GM23248 (cell line): Measurements from ENCODE around the gene SNUPN. TPM values are rescaled to one million over a fixed set of nuclear protein-coding genes. Genes with fewer than 3 reads are reported as not detected.

ENCODE experiments used
- DNase-seq: peaks from one replicate; pipeline ENCODE4 v3.0.0-alpha.2; 2015
- H2AFZ ChIP-seq: fragments of 200-600 bp; sonication (generic); 2 replicates; pipeline ENCODE4 v1.6.1; 2016; ENCODE audit warnings: antibody characterized with exemption
- H3F3A ChIP-seq: fragments of 200-600 bp; sonication (generic); 2 replicates; pipeline ENCODE4 v1.6.1; 2016; ENCODE audit warnings: mild to moderate bottlenecking, antibody characterized with exemption, mixed run types; ENCODE audit not compliant: insufficient read depth
- H3K27ac ChIP-seq: fragments of 200-600 bp; sonication (generic); 2 replicates; pipeline ENCODE4 v1.5.1; 2016; ENCODE audit warnings: mild to moderate bottlenecking
- H3K27me3 ChIP-seq: fragments of 200-600 bp; sonication (generic); replicated peaks from 2 replicates; pipeline ENCODE4 v1.6.1; 2016; ENCODE audit warnings: mild to moderate bottlenecking; ENCODE audit not compliant: insufficient read depth
- H3K36me3 ChIP-seq: fragments of 200-600 bp; sonication (generic); 2 replicates; pipeline ENCODE4 v1.6.1; 2016; ENCODE audit warnings: low read depth, mild to moderate bottlenecking
- H3K4me1 ChIP-seq: fragments of 200-600 bp; sonication (generic); 2 replicates; pipeline ENCODE4 v1.6.1; 2016; ENCODE audit warnings: mild to moderate bottlenecking; ENCODE audit not compliant: insufficient read depth
- H3K4me2 ChIP-seq: fragments of 200-600 bp; sonication (generic); one replicate; pipeline ENCODE4 v1.6.1; 2016; ENCODE audit warnings: mild to moderate bottlenecking; ENCODE audit not compliant: unreplicated experiment
- H3K4me3 ChIP-seq: fragments of 200-600 bp; sonication (generic); 2 replicates; pipeline ENCODE4 v1.5.1; 2016; ENCODE audit warnings: mild to moderate bottlenecking
- H3K79me2 ChIP-seq: fragments of 200-600 bp; sonication (generic); 2 replicates; pipeline ENCODE4 v1.6.1; 2016; ENCODE audit warnings: mild to moderate bottlenecking; ENCODE audit not compliant: insufficient read depth
- H3K9ac ChIP-seq: fragments of 200-600 bp; sonication (generic); 2 replicates; pipeline ENCODE4 v1.6.1; 2016; ENCODE audit warnings: mild to moderate bottlenecking
- H3K9me2 ChIP-seq: fragments of 200-600 bp; sonication (generic); 2 replicates; pipeline ENCODE4 v1.6.1; 2016; ENCODE audit warnings: mixed run types, mild to moderate bottlenecking, moderate library complexity; ENCODE audit not compliant: insufficient read depth
- H3K9me3 ChIP-seq: fragments of 200-600 bp; sonication (generic); one replicate; pipeline ENCODE4 v1.6.1; 2017; ENCODE audit warnings: low read depth
- H4K20me1 ChIP-seq: fragments of 200-600 bp; sonication (generic); 2 replicates; pipeline ENCODE4 v1.6.0; 2016; ENCODE audit not compliant: insufficient read depth
- EZH2 ChIP-seq: fragments of 200-600 bp; sonication (generic); IDR thresholded peaks from 2 replicates; pipeline ENCODE4 v1.6.1; 2018; ENCODE audit warnings: antibody characterized with exemption, mild to moderate bottlenecking; ENCODE audit not compliant: insufficient read depth, poor library complexity, severe bottlenecking
- EZH2phosphoT487 ChIP-seq: fragments of 200-600 bp; sonication (generic); IDR thresholded peaks from 2 replicates; pipeline ENCODE4 v1.6.1; 2018; ENCODE audit warnings: antibody characterized with exemption, moderate library complexity, mild to moderate bottlenecking, low read depth; ENCODE audit not compliant: insufficient read depth
- WGBS, 2 experiments: methylation state at CpG; one replicate each; pipeline ENCODE4 v1.1.6; 2015 to 2017; ENCODE audit warnings: low lambda C conversion rate in 2 of 2, low coverage in 1 of 2; ENCODE audit errors: missing lambda C conversion rate in 2 of 2; 5-methylcytosine and 5-hydroxymethylcytosine counted together
- in situ Hi-C: fragments of 300-500 bp; cut with MboI; formaldehyde crosslinking; loops from 2 replicates; pipeline ENCODE4 v1.15.0; 2020
- polyA plus RNA-seq: library from polyadenylated mRNA; unstranded; fragments of >200 nt; fragmentation: Nextera tagmentation; extraction: Ambion mirVana; gene quantifications from 2 replicates; pipeline ENCODE4 v1.2.1, GENCODE V29; 2016
- total RNA-seq: library from RNA; depleted of rRNA; stranded (reverse); fragments of >200 nt; shearing (Covaris generic); gene quantifications from 2 replicates; pipeline ENCODE4 v1.2.3, GENCODE V29; 2014

The SNUPN gene
- total and polyA plus RNA-seq, 2 experiments from 2014 or later, result 33.5 to 38.0 TPM

- Histone ChIP-seq H3K9me2 (no peaks in the 10 kb centered on the region), H3K27ac (peak overlapping the region; percentile 32), H3F3A (peaks cover 10% of the 10 kb centered on the region; the same call in 1 of the 2 replicates), H3K9me3 (no peaks in the 10 kb centered on the region), H4K20me1 (no peaks in the 10 kb centered on the region; the same call in 1 of the 2 replicates), H3K79me2 (peaks cover 89% of the 10 kb centered on the region), H3K36me3 (no peaks in the 10 kb centered on the region), H3K4me3 (peak overlapping the region; percentile 85), H3K9ac (peak overlapping the region; percentile 96), H3K27me3 (no peaks in the 10 kb centered on the region), H3K4me1 (peaks cover 50% of the 10 kb centered on the region), H2AFZ (no peak overlapping the region), H3K4me2 (peak overlapping the region; percentile 89)
- TF ChIP-seq EZH2 (no peak), EZH2phosphoT487 (no peak)
- 76 to 81% methylated on average over 2 of the region's 2 CpGs for WGBS, 2 experiments
- DNase-seq, result no peak
- in situ Hi-C loops, result no loop called here
Measured at GRCh38 chr15:75651810-75652543, 26.5 kb upstream of the SNUPN start.

- H3K4me1 ChIP-seq, result peaks cover 56% of the 10 kb centered on the region
- H3K9me2 ChIP-seq, result no peaks in the 10 kb centered on the region
- 2 to 7% methylated on average over 9 of the region's 9 CpGs for WGBS, 2 experiments
- H3K36me3 ChIP-seq, result no peaks in the 10 kb centered on the region
- H3K79me2 ChIP-seq, result peaks cover 89% of the 10 kb centered on the region
- peak; percentile 57 for DNase-seq
- peak overlapping the region; percentile 89 for H3K4me2 ChIP-seq
- H3F3A ChIP-seq, result peaks cover 13% of the 10 kb centered on the region; the same call in 1 of the 2 replicates
- peak overlapping the region; percentile 85 for H3K4me3 ChIP-seq
- no peaks in the 10 kb centered on the region; the same call in 1 of the 2 replicates for H4K20me1 ChIP-seq
- no peaks in the 10 kb centered on the region for H3K9me3 ChIP-seq
- in situ Hi-C loops, result no loop called here
- peak overlapping the region; percentile 32 for H3K27ac ChIP-seq
- no peak for TF ChIP-seq EZH2phosphoT487
- TF ChIP-seq EZH2, result no peak
- H3K9ac ChIP-seq, result peak overlapping the region; percentile 96
- H3K27me3 ChIP-seq, result no peaks in the 10 kb centered on the region
- no peak overlapping the region for H2AFZ ChIP-seq
Measured at GRCh38 chr15:75650908-75651809, 25.6 kb upstream of the SNUPN start.

- no peaks in the 10 kb centered on the region for H3K9me2 ChIP-seq
- peak overlapping the region; percentile 96 for H3K9ac ChIP-seq
- peak overlapping the region; percentile 89 for H3K4me2 ChIP-seq
- 63 to 69% methylated on average over 18 of the region's 18 CpGs for WGBS, 2 experiments
- no peak overlapping the region for H2AFZ ChIP-seq
- peak overlapping the region; percentile 85 for H3K4me3 ChIP-seq
- no peaks in the 10 kb centered on the region for H3K27me3 ChIP-seq
- no peak for DNase-seq
- H4K20me1 ChIP-seq, result no peaks in the 10 kb centered on the region; the same call in 1 of the 2 replicates
- no peak for TF ChIP-seq EZH2
- peaks cover 87% of the 10 kb centered on the region for H3K79me2 ChIP-seq
- H3K36me3 ChIP-seq, result no peaks in the 10 kb centered on the region
- H3F3A ChIP-seq, result peaks cover 16% of the 10 kb centered on the region; the same call in 1 of the 2 replicates
- 0 out of 2 replicates have a peak overlapping the region, but pooled peaks have one; percentile 32 for H3K27ac ChIP-seq
- in situ Hi-C loops, result no loop called here
- no peaks in the 10 kb centered on the region for H3K9me3 ChIP-seq
- peaks cover 57% of the 10 kb centered on the region for H3K4me1 ChIP-seq
Measured at GRCh38 chr15:75649848-75650247, 24.3 kb upstream of the SNUPN start.

- Histone ChIP-seq H3K4me3 (peak overlapping the region; percentile 85), H3K9ac (peak overlapping the region; percentile 96), H3K9me2 (no peaks in the 10 kb centered on the region), H3K4me2 (peak overlapping the region; percentile 89), H3K4me1 (peaks cover 54% of the 10 kb centered on the region), H3K27me3 (no peaks in the 10 kb centered on the region), H3K79me2 (peaks cover 81% of the 10 kb centered on the region), H3K27ac (peak overlapping the region; percentile 93), H3K36me3 (no peaks in the 10 kb centered on the region), H4K20me1 (no peaks in the 10 kb centered on the region), H3K9me3 (no peaks in the 10 kb centered on the region), H2AFZ (no peak overlapping the region), H3F3A (peaks cover 16% of the 10 kb centered on the region; the same call in 1 of the 2 replicates)
- in situ Hi-C loops, result no loop called here
- 47 to 50% methylated on average over 18 of the region's 19 CpGs for whole genome bisulfite sequencing, 2 experiments
- TF ChIP-seq EZH2phosphoT487, result no peak
- TF ChIP-seq EZH2, result no peak
- no peak for DNase-seq
Measured at GRCh38 chr15:75649045-75649761, 23.7 kb upstream of the SNUPN start.
